HepG2 (cell line): ENCODE data around the gene STAC. TPM values are rescaled to one million over a fixed set of nuclear protein-coding genes. Genes with fewer than 3 reads are reported as not detected.

ENCODE experiments used
- ATAC-seq: fragments of 200-7000 bp; cut with Tn5 transposase; 3 replicates; pipeline ENCODE4 v1.9.1; 2020; ENCODE audit warnings: mild to moderate bottlenecking, moderate library complexity
- BruUV-seq: library from RNA; stranded (reverse); fragments of 400-500 nt; replicated peaks from 2 replicates; lab custom pipeline; 2021; lab: Mats Ljungman, UMichigan
- CTCF ChIA-PET: fragments of 300-600 bp; formaldehyde crosslinking; extraction: SDS; loops from one replicate; lab custom pipeline; 2021; ENCODE audit warnings: low total read pairs, inconsistent platforms, low intra/inter-chr PET ratio; lab: Yijun Ruan, JAX
- POLR2A ChIA-PET: fragments of 350-600 bp; sonication (Branson Sonifier 250); formaldehyde crosslinking; loops from one replicate; lab custom pipeline; 2020; ENCODE audit warnings: antibody characterized with exemption, inconsistent platforms; lab: Yijun Ruan, JAX
- DNase-seq: peaks from one replicate; pipeline ENCODE4 v3.0.0-alpha.2; 2015; ENCODE audit warnings: low spot score
- FAIRE-seq: peaks from 3 replicates; lab custom pipeline; 2011; peaks lifted over from hg19 to GRCh38; lab: Jason Lieb, UNC
- H2AFZ ChIP-seq: one replicate; pipeline ENCODE4 v1.6.1; 2011; ENCODE audit warnings: low read length, inconsistent platforms
- H3K27ac ChIP-seq: fragments of 300-600 bp; 3 replicates; pipeline ENCODE4 v1.8.0; 2011; ENCODE audit warnings: mixed run types, mild to moderate bottlenecking, mixed read lengths, low read length, inconsistent platforms; ENCODE audit not compliant: insufficient read depth; ENCODE audit errors: extremely low read length
- H3K27me3 ChIP-seq, 2 experiments: fragments of 200-600 bp in 1 of 2; 2 replicates in 1 of 2; 3 replicates in 1 of 2; pipeline versions ENCODE4 v1.6.0 to v1.8.0; 2011; ENCODE audit warnings: low read length in 2 of 2, mild to moderate bottlenecking in 2 of 2, moderate library complexity in 2 of 2, inconsistent platforms in 1 of 2; ENCODE audit not compliant: insufficient read depth in 2 of 2, control insufficient read depth in 1 of 2
- H3K36me3 ChIP-seq, 2 experiments: fragments of 200-600 bp in 1 of 2; replicated peaks in 1 of 2; 2 replicates in 1 of 2; 3 replicates in 1 of 2; pipeline versions ENCODE4 v1.5.1 to v1.8.0; 2011; ENCODE audit warnings: low read length in 2 of 2, inconsistent platforms in 1 of 2; ENCODE audit not compliant: insufficient read depth in 2 of 2, control insufficient read depth in 1 of 2
- H3K4me1 ChIP-seq: 2 replicates; pipeline ENCODE4 v1.5.1; 2012; ENCODE audit warnings: low read length, inconsistent platforms; ENCODE audit not compliant: insufficient read depth
- H3K4me2 ChIP-seq: 2 replicates; pipeline ENCODE4 v1.6.0; 2011; ENCODE audit warnings: low read depth, low read length, inconsistent platforms
- H3K4me3 ChIP-seq, 3 experiments: fragments of 200-600 bp in 1 of 3; sonication (generic), shearing (Covaris generic) in 1 of 3; replicated peaks in 1 of 3; 2 replicates each; pipeline ENCODE4 v1.5.1; 2011 to 2016; ENCODE audit warnings: low read length in 3 of 3, inconsistent platforms in 2 of 3, low read depth in 2 of 3, mild to moderate bottlenecking in 2 of 3, control low read depth in 1 of 3, mixed read lengths in 1 of 3; ENCODE audit not compliant: insufficient read depth in 1 of 3
- H3K79me2 ChIP-seq: one replicate; pipeline ENCODE4 v1.6.1; 2011; ENCODE audit warnings: low read length, inconsistent platforms; ENCODE audit not compliant: insufficient read depth
- H3K9ac ChIP-seq: 2 replicates; pipeline ENCODE4 v1.6.0; 2011; ENCODE audit warnings: mild to moderate bottlenecking, low read depth, low read length, inconsistent platforms; ENCODE audit not compliant: insufficient read depth
- H3K9me3 ChIP-seq: 2 replicates; pipeline ENCODE4 v1.5.1; 2012; ENCODE audit warnings: mild to moderate bottlenecking, low read length
- H4K20me1 ChIP-seq: 2 replicates; pipeline ENCODE4 v1.6.0; 2011; ENCODE audit warnings: inconsistent platforms, mild to moderate bottlenecking, low read length, moderate library complexity; ENCODE audit not compliant: insufficient read depth
- ASH2L ChIP-seq: fragments of 300-600, 200-600 bp; sonication (generic); IDR thresholded peaks from 2 replicates; pipeline ENCODE4 v1.7.0; 2017; ENCODE audit warnings: low read depth, mild to moderate bottlenecking, moderate library complexity, mixed read lengths, low read length; ENCODE audit not compliant: insufficient read length
- CAMTA2 ChIP-seq: sonication (generic); formaldehyde crosslinking; IDR thresholded peaks from 2 replicates; pipeline ENCODE4 v1.4.0; 2020; ENCODE audit warnings: mild to moderate bottlenecking, missing genetic modification reagents, borderline replicate concordance
- CC2D1A ChIP-seq: sonication (generic); formaldehyde crosslinking; IDR thresholded peaks from 2 replicates; pipeline ENCODE4 v1.8.1; 2023; ENCODE audit warnings: mild to moderate bottlenecking, missing genetic modification reagents
- HES4 ChIP-seq: sonication (generic); formaldehyde crosslinking; IDR thresholded peaks from 2 replicates; pipeline ENCODE4 v1.9.0; 2021; ENCODE audit warnings: mild to moderate bottlenecking, missing genetic modification reagents, borderline replicate concordance
- HIVEP1 ChIP-seq: sonication (generic); formaldehyde crosslinking; IDR thresholded peaks from 2 replicates; pipeline ENCODE4 v1.4.0; 2020; ENCODE audit warnings: mild to moderate bottlenecking, missing genetic modification reagents
- KAT7 ChIP-seq: IDR thresholded peaks from 2 replicates; pipeline ENCODE4 v1.6.1; 2018; ENCODE audit warnings: borderline replicate concordance, missing compliant biosample characterization
- KLF16 ChIP-seq, 2 experiments: sonication (generic) in 1 of 2; formaldehyde crosslinking in 1 of 2; IDR thresholded peaks; 2 replicates each; pipeline versions ENCODE4 v1.6.1 to v1.8.0; 2016 to 2023; ENCODE audit warnings: missing genetic modification reagents in 2 of 2, missing compliant biosample characterization in 1 of 2
- MTF1 ChIP-seq: sonication (generic); formaldehyde crosslinking; IDR thresholded peaks from 2 replicates; pipeline ENCODE4 v1.5.0; 2020; ENCODE audit warnings: missing genetic modification reagents
- PCBP2 ChIP-seq: fragments of 200-400 bp; formaldehyde crosslinking; optimal IDR thresholded peaks from 2 replicates; pipeline ENCODE3; 2018; ENCODE audit warnings: low read length, low read depth; ENCODE audit not compliant: poor library complexity, severe bottlenecking
- SMAD3 ChIP-seq: sonication (generic); formaldehyde crosslinking; IDR thresholded peaks from 2 replicates; pipeline ENCODE4 v1.4.0; 2020; ENCODE audit warnings: missing genetic modification reagents
- TBL1XR1 ChIP-seq: fragments of 150-350 bp; IDR thresholded peaks from 2 replicates; pipeline ENCODE4 v1.6.1; 2014; ENCODE audit warnings: borderline replicate concordance, low read length; ENCODE audit not compliant: partially characterized antibody
- TCF12 ChIP-seq, 2 experiments: fragments of 450-650 bp in 1 of 2; sonication (generic) in 1 of 2; formaldehyde crosslinking in 1 of 2; IDR thresholded peaks; 2 replicates each; pipeline versions ENCODE4 v1.6.1 to v1.8.0; 2017 to 2022; ENCODE audit warnings: antibody characterized with exemption in 1 of 2, mild to moderate bottlenecking in 1 of 2, missing genetic modification reagents in 1 of 2, moderate library complexity in 1 of 2
- TCF7L2 ChIP-seq: IDR thresholded peaks from 2 replicates; pipeline ENCODE4 v1.6.1; 2011; ENCODE audit warnings: mild to moderate bottlenecking, low read depth, low read length, moderate library complexity
- ZNF232 ChIP-seq: sonication (generic); formaldehyde crosslinking; IDR thresholded peaks from 2 replicates; pipeline ENCODE4 v1.4.0; 2020; ENCODE audit warnings: missing genetic modification reagents, borderline replicate concordance
- ZNF331 ChIP-seq: sonication (generic); formaldehyde crosslinking; IDR thresholded peaks from 2 replicates; pipeline ENCODE4 v1.4.0; 2020; ENCODE audit warnings: missing genetic modification reagents
- ZNF33B ChIP-seq: sonication (generic); formaldehyde crosslinking; IDR thresholded peaks from 2 replicates; pipeline ENCODE4 v1.5.1; 2020; ENCODE audit warnings: mild to moderate bottlenecking, missing genetic modification reagents
- ZNF468 ChIP-seq: sonication (generic); formaldehyde crosslinking; IDR thresholded peaks from 2 replicates; pipeline ENCODE4 v1.8.0; 2022; ENCODE audit warnings: mild to moderate bottlenecking, moderate library complexity, missing genetic modification reagents
- ZNF577 ChIP-seq: sonication (generic); formaldehyde crosslinking; IDR thresholded peaks from 2 replicates; pipeline ENCODE4 v1.4.0; 2020; ENCODE audit warnings: mild to moderate bottlenecking, low read depth, missing genetic modification reagents, borderline replicate concordance
- ZNF781 ChIP-seq: sonication (generic); formaldehyde crosslinking; IDR thresholded peaks from 2 replicates; pipeline ENCODE4 v1.5.1; 2020; ENCODE audit warnings: borderline replicate concordance, mild to moderate bottlenecking, missing genetic modification reagents; ENCODE audit errors: not compliant biosample characterization
- WGBS: methylation state at CpG from one replicate; pipeline ENCODE4 v1.1.6; 2017; ENCODE audit warnings: low lambda C conversion rate; 5-methylcytosine and 5-hydroxymethylcytosine counted together
- in situ Hi-C: cut with HindIII; loops from 2 replicates; pipeline ENCODE4 v1.10.0; 2017; ENCODE audit warnings: low pct_unique_long_range_greater_than_20kb; ENCODE audit not compliant: extremely low pct_ligation_motif_present
- intact Hi-C: fragments of 100-400 bp; cut with micrococcal nuclease; formaldehyde crosslinking; loops from one replicate; pipeline ENCODE4 v1.10.0; 2022; ENCODE audit not compliant: unreplicated experiment
- polyA plus RNA-seq, 8 experiments: library from polyadenylated mRNA; depleted of rRNA in 3 of 8; stranded (reverse) in 7 of 8; unstranded in 1 of 8; fragments of >200 nt; fragmentation: Illumina TruSeq in 4 of 8; extraction: Trizol in 4 of 8; gene quantifications; 2 replicates each; pipeline versions ENCODE4 v1.2.1 to v1.2.3, GENCODE V29; 2011 to 2016; ENCODE audit warnings: low read depth in 4 of 8, missing spikeins in 1 of 8, mixed read lengths in 1 of 8; ENCODE audit not compliant: insufficient read depth in 1 of 8
- total RNA-seq, 5 experiments: library from RNA; depleted of rRNA; stranded (reverse); fragments of >200 nt; fragmentation: Illumina TruSeq; extraction: Trizol; gene quantifications; 2 replicates each; pipeline ENCODE4 v1.2.3, GENCODE V29; 2016; ENCODE audit warnings: low read depth in 1 of 5
- TF ChIP-seq, protein P1 (sequence below): sonication (generic); formaldehyde crosslinking; IDR thresholded peaks from 2 replicates; pipeline ENCODE4 v1.4.0; 2020; ENCODE audit warnings: missing genetic modification reagents, low read depth, mild to moderate bottlenecking, borderline replicate concordance
- TF ChIP-seq, protein P2 (sequence below): sonication (generic); formaldehyde crosslinking; IDR thresholded peaks from 2 replicates; pipeline ENCODE4 v1.9.0; 2021; ENCODE audit warnings: missing genetic modification reagents, borderline replicate concordance

The STAC gene
- total and polyA plus RNA-seq, 2 of the 13 experiments (the other 11 are each of a cell fraction or from before 2014, with no cell fraction given): not detected

GRCh38 chr3:36366308-36366707 lies 14.0 kb upstream of the STAC start (continued):
- TF ChIP-seq ASH2L (no peak), TBL1XR1 (no peak), MTF1 (CRISPR knock-in tag) (no peak), HIVEP1 (CRISPR knock-in tag) (no peak), ZNF33B (no peak), HES4 (no peak), PCBP2 (no peak), ZNF331 (no peak), ZNF577 (CRISPR knock-in tag) (no peak)
- TF ChIP-seq, protein P1, sequence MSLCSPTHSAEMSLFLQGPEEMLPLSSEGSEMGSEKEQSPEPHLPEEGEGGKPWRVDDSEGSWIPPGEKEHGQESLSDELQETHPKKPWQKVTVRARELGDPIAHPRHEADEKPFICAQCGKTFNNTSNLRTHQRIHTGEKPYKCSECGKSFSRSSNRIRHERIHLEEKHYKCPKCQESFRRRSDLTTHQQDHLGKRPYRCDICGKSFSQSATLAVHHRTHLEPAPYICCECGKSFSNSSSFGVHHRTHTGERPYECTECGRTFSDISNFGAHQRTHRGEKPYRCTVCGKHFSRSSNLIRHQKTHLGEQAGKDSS (CRISPR knock-in tag): no peak

DNA sequence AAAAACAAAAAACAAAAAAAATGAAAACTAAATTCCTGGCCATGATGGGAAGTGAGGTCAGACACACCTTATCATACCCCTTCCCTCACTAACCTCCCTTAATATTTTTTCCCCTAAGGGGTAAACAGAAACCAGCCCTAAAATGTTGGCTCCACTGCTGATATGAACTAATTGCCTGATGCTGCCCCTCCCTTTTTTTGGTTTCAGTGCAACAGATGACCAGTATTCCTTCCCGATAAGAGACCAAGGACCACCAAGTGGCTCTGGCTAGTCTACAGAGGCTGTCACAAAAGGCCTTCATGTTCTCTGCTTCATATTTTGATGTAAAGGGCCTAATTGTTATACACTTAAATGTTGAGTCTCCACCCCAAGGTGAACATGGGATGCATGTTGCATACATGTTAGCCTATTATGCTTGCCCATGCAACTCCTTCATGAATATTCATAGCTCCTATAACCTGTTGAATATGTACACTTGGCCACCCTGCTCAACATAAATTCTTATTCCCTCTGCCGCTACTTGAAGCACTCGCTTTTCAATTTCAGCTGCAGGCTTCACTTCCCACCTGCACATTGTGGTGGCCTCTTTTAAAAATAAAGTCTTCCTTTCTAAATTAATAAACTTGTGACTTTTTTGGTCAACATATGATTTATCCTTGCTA lies 12.3 kb upstream of the STAC start:
- no peaks in the 10 kb centered on the region for H3K9me3 ChIP-seq
- H4K20me1 ChIP-seq: no peaks in the 10 kb centered on the region
- FAIRE-seq (no peak), ATAC-seq (no peak), DNase-seq (no peak)
- no peak overlapping the region for H3K4me3 ChIP-seq
- H3K36me3 ChIP-seq: no peaks in the 10 kb centered on the region
- CTCF ChIA-PET: no interaction called here
- BruUV-seq: no TSS peak
- H3K4me1 ChIP-seq: 0 out of 2 replicates have a peak, but pooled peaks cover 3% of the 10 kb centered on the region
- H3K27me3 ChIP-seq: no peaks in the 10 kb centered on the region; a peak in 1 of 5 replicates
- intact Hi-C loops (no loop called here), in situ Hi-C loops (no loop called here)
- H3K9ac ChIP-seq: no peak overlapping the region
- H3K79me2 ChIP-seq: no peaks in the 10 kb centered on the region
- H3K4me2 ChIP-seq: no peak overlapping the region
- no peak overlapping the region for H2AFZ ChIP-seq
- WGBS: 61% methylated on average over 3 of the region's 3 CpGs
- POLR2A ChIA-PET: no interaction called here
- H3K27ac ChIP-seq: no peak overlapping the region
- TF ChIP-seq CAMTA2: no peak
- no peak for TF ChIP-seq CC2D1A
- TF ChIP-seq, protein P2, sequence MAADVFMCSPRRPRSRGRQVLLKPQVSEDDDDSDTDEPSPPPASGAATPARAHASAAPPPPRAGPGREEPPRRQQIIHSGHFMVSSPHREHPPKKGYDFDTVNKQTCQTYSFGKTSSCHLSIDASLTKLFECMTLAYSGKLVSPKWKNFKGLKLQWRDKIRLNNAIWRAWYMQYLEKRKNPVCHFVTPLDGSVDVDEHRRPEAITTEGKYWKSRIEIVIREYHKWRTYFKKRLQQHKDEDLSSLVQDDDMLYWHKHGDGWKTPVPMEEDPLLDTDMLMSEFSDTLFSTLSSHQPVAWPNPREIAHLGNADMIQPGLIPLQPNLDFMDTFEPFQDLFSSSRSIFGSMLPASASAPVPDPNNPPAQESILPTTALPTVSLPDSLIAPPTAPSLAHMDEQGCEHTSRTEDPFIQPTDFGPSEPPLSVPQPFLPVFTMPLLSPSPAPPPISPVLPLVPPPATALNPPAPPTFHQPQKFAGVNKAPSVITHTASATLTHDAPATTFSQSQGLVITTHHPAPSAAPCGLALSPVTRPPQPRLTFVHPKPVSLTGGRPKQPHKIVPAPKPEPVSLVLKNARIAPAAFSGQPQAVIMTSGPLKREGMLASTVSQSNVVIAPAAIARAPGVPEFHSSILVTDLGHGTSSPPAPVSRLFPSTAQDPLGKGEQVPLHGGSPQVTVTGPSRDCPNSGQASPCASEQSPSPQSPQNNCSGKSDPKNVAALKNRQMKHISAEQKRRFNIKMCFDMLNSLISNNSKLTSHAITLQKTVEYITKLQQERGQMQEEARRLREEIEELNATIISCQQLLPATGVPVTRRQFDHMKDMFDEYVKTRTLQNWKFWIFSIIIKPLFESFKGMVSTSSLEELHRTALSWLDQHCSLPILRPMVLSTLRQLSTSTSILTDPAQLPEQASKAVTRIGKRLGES (CRISPR knock-in tag): no peak
- no peak for TF ChIP-seq SMAD3 (CRISPR knock-in tag)
- no peak for TF ChIP-seq TCF7L2
- no peak for TF ChIP-seq TCF12 (IDR thresholded peaks at IDR 0.05)
- no peak for TF ChIP-seq TCF12 (CRISPR knock-in tag; IDR thresholded peaks at IDR 0.05)
- no peak for TF ChIP-seq KLF16 (CRISPR knock-in tag; IDR thresholded peaks at IDR 0.05)
- no peak for TF ChIP-seq KAT7 (CRISPR knock-in tag)
- no peak for TF ChIP-seq ZNF232 (CRISPR knock-in tag)
- TF ChIP-seq ZNF468 (CRISPR knock-in tag): no peak
- TF ChIP-seq ZNF781 (CRISPR knock-in tag): no peak
